NCI-H2081 treated with DMSO at 0.1 percent for 48 hours (cell line): ENCODE data around the gene STEAP3.

Experiments used
- DNase-seq: peaks from one replicate; lab custom pipeline; 2025; lab: John Stamatoyannopoulos, UW

Gene STEAP3

GRCh38 chr2:119292226-119292625 is 68.6 kb downstream of the STEAP3 start:
- no peak for DNase-seq

- no peak for DNase-seq
Observed at GRCh38 chr2:119293254-119293653, 69.6 kb downstream of the STEAP3 start.

GRCh38 chr2:119293900-119294299 is 70.3 kb downstream of the STEAP3 start:
- DNase-seq: no peak

- no peak for DNase-seq
Observed at GRCh38 chr2:119294671-119295070, 71.0 kb downstream of the STEAP3 start.

GRCh38 chr2:119295688-119296375 is 72.2 kb downstream of the STEAP3 start:
- no peak for DNase-seq

GRCh38 chr2:119301413-119301812 is 77.8 kb downstream of the STEAP3 start:
- no peak for DNase-seq

GRCh38 chr2:119304847-119305246 is 81.2 kb downstream of the STEAP3 start:
- no peak for DNase-seq

- DNase-seq: no peak
Observed at GRCh38 chr2:119305497-119306195, 82.0 kb downstream of the STEAP3 start.

GRCh38 chr2:119306196-119306590 is 82.6 kb downstream of the STEAP3 start:
- no peak for DNase-seq

- no peak for DNase-seq
Observed at GRCh38 chr2:119307419-119308140, 83.9 kb downstream of the STEAP3 start.

- no peak for DNase-seq
Observed at GRCh38 chr2:119308793-119309330, 85.2 kb downstream of the STEAP3 start.

- no peak for DNase-seq
Observed at GRCh38 chr2:119311371-119311770, 87.7 kb downstream of the STEAP3 start.

GRCh38 chr2:119311831-119312230 is 88.2 kb downstream of the STEAP3 start:
- no peak for DNase-seq
